GM19438 (cell line): ENCODE results near the gene OAT.
"Not testable (repeated sequence)": the region's sequence is repeated elsewhere in the genome, so short reads cannot be mapped to it uniquely, and the experiment has no call there.

Experiments
- ATAC-seq: cut with Tn5 transposase; IDR thresholded peaks from one replicate; pipeline ENCODE4 v1.9.1; 2021; ENCODE audit warnings: low read depth; ENCODE audit not compliant: unreplicated experiment

Gene OAT

GRCh38 chr10:124380256-124380995, 38.3 kb downstream of the OAT start:
- no peak for ATAC-seq

- no peak for ATAC-seq
Observed at GRCh38 chr10:124379609-124380193, 39.0 kb downstream of the OAT start.

GRCh38 chr10:124378881-124379471, 39.7 kb downstream of the OAT start:
- no peak for ATAC-seq

- ATAC-seq, result no peak
Observed at GRCh38 chr10:124378271-124378670, 40.5 kb downstream of the OAT start.

GRCh38 chr10:124377101-124377500, 41.6 kb downstream of the OAT start:
- ATAC-seq, result no peak

GRCh38 chr10:124376411-124376810, 42.3 kb downstream of the OAT start:
- ATAC-seq, result no peak

GRCh38 chr10:124375691-124376090, 43.0 kb downstream of the OAT start:
- no peak for ATAC-seq

- ATAC-seq, result no peak
Observed at GRCh38 chr10:124375353-124375614, 43.4 kb downstream of the OAT start.

GRCh38 chr10:124374535-124375352, 44.0 kb downstream of the OAT start:
- ATAC-seq, result no peak

- no peak for ATAC-seq
Observed at GRCh38 chr10:124372899-124373298, 45.8 kb downstream of the OAT start.

- ATAC-seq, result no peak
Observed at GRCh38 chr10:124370426-124370825, 48.3 kb downstream of the OAT start.

- no peak for ATAC-seq
Observed at GRCh38 chr10:124369986-124370385, 48.7 kb downstream of the OAT start.

GRCh38 chr10:124369533-124369932, 49.2 kb downstream of the OAT start:
- not testable (repeated sequence) for ATAC-seq

- ATAC-seq, result no peak
Observed at GRCh38 chr10:124369066-124369465, 49.7 kb downstream of the OAT start.

- no peak for ATAC-seq
Observed at GRCh38 chr10:124367936-124368335, 50.8 kb downstream of the OAT start.

- ATAC-seq, result no peak
Observed at GRCh38 chr10:124367414-124367813, 51.3 kb downstream of the OAT start.

GRCh38 chr10:124366825-124367224, 51.9 kb downstream of the OAT start:
- no peak for ATAC-seq

GRCh38 chr10:124366343-124366742, 52.4 kb downstream of the OAT start:
- ATAC-seq, result no peak

GRCh38 chr10:124364674-124365073, 54.0 kb downstream of the OAT start:
- no peak for ATAC-seq

- ATAC-seq, result no peak
Observed at GRCh38 chr10:124362568-124362967, 56.2 kb downstream of the OAT start.

GRCh38 chr10:124359336-124359832, 59.3 kb downstream of the OAT start:
- no peak for ATAC-seq
